Astrocyte of the cerebellum (primary cell): Measurements from ENCODE around the gene PNLIPRP3.
A peak's percentile ranks its signal among the peaks of the same experiment; 100 is the strongest.

ENCODE experiments used
- DNase-seq: peaks from one replicate; pipeline ENCODE4 v3.0.0-alpha.2; 2011; ENCODE audit warnings: low read depth
- H3K4me3 ChIP-seq: 2 replicates; pipeline ENCODE4 v1.5.1; 2011; ENCODE audit warnings: mild to moderate bottlenecking, low read depth, low read length, moderate library complexity
- in situ Hi-C: cut with HindIII; loops from 2 replicates; pipeline ENCODE4 v1.10.0; 2017; ENCODE audit warnings: low sequenced_read_pairs
- TF ChIP-seq, protein P1 (sequence below): IDR thresholded peaks from 2 replicates; pipeline ENCODE4 v1.5.1; 2012; ENCODE audit warnings: low read length, low read depth, moderate library complexity, mild to moderate bottlenecking; ENCODE audit errors: missing control alignments

The PNLIPRP3 gene

DNA sequence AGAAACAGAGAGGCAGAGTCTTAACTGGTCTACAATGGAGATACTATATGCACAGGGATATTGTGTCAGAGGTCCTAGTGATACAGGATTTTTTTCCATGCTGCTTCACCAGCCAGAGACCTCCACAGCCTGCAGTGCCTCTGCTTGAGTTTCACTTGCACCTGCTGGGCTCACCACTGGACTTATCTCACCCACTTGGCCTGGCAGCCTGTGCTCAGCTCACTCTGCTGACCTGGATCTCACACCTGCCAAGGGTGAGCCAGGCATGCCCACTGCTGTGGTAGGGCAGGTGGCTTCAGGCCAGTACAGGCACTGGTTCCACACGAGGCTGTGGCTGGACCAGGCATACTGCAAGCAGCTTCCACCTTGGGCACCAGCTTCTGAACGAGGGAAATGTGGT, 36.6 kb downstream of the PNLIPRP3 start:
- no peak overlapping the region for H3K4me3 ChIP-seq
- no peak for DNase-seq
- in situ Hi-C loops: no loop called here
- TF ChIP-seq, protein P1, sequence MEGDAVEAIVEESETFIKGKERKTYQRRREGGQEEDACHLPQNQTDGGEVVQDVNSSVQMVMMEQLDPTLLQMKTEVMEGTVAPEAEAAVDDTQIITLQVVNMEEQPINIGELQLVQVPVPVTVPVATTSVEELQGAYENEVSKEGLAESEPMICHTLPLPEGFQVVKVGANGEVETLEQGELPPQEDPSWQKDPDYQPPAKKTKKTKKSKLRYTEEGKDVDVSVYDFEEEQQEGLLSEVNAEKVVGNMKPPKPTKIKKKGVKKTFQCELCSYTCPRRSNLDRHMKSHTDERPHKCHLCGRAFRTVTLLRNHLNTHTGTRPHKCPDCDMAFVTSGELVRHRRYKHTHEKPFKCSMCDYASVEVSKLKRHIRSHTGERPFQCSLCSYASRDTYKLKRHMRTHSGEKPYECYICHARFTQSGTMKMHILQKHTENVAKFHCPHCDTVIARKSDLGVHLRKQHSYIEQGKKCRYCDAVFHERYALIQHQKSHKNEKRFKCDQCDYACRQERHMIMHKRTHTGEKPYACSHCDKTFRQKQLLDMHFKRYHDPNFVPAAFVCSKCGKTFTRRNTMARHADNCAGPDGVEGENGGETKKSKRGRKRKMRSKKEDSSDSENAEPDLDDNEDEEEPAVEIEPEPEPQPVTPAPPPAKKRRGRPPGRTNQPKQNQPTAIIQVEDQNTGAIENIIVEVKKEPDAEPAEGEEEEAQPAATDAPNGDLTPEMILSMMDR: no peak

DNA sequence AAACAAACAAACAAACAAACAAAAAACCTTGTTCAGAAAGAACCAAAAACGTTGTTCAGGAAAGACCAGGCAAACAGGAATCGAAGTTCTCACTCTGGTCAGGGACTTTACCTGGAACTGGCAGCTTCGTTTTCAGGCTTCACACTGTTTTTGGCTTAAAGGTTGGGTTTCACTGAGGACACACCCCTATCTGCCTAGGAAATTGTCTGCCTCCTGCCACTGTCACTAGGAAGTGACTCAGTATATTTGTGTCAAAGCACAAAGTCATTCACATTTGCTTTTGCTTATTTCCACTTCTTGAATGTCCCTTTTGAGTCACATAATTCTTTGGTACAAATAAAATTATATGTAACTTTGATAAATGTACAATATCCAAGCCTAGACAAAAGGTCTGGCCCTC, 37.9 kb downstream of the PNLIPRP3 start:
- in situ Hi-C loops: no loop called here
- TF ChIP-seq, protein P1: no peak
- no peak for DNase-seq

DNA sequence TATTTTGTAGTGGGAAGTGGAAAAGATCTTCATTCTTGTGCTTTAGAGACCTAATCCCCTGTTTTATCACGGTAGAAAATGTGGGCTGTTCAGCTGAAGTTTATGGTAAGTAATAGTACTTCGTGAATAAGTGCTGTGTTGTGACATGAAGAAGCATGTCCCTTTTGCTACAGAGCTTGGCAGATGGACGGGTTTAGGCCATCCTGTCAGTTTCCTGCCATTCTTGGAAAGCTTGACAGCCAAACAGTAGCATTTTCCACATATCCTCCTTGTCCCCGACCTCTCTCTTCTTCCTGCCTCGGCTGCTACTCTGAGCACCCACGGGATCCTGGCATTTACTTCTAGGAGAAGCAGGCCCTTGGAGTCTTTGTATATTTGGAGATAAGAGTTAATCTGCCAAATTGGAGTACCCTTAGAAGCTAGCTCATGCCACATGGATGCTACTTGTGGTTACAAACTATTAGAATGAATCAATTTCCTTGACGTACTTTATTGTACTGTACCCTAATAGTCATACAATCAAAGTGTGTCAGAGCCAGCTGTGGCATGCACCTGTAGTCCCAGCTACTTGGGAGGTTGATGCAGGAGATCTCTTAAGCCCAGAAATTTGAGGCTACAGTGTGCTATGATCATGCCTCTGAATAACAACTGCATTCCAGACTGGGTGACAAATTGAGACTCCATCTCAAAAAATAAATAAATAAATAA, 39.2 kb downstream of the PNLIPRP3 start:
- in situ Hi-C loops: no loop called here
- TF ChIP-seq, protein P1: no peak
- H3K4me3 ChIP-seq: no peak overlapping the region
- DNase-seq: no peak

More for the DNA sequence above, 37.9 kb downstream of the PNLIPRP3 start:
- H3K4me3 ChIP-seq: no peak overlapping the region

DNA sequence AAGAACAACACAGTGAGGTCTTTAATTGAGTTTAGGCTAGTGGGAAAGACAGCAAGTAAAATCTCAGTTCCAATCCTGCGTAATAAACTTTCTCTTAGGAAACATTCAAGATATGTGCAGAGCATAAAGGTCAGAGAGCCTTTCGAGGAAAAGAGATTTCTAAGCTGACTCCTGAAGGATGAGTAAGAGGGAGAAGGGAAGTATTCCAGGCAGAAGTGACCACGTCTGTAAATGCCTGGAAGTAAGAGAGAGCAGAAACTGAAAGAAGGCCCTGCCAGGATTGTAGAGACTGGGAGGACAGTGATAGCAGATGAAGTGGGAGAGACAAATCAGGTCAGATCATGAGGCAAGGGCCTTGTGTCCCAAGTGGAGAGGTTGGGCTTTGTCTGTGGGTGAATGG, 41.8 kb downstream of the PNLIPRP3 start:
- DNase-seq: no peak
- TF ChIP-seq, protein P1: no peak
- in situ Hi-C loops: no loop called here
- H3K4me3 ChIP-seq: no peak overlapping the region

DNA sequence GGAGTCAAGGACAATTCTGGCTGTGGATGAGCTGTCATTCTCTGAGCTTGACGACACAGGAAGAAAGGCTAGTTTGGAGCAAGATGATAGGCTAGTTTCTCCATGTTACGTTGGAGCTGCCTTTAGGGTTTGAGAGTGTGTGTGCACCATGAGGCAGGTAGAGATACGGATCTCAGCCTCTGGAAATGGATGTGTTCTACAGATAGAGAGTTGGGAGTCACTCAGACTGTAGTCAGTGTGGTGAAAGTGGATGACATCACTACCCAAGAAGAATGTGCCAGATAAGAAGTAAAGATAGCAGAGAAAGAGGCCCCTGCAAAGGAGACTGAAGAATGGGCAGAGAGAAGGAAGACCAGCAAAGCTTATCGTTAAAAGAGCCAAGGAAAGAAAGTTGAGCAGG, 42.4 kb downstream of the PNLIPRP3 start:
- TF ChIP-seq, protein P1: no peak
- no peak for DNase-seq
- H3K4me3 ChIP-seq: no peak overlapping the region
- in situ Hi-C loops: no loop called here

DNA sequence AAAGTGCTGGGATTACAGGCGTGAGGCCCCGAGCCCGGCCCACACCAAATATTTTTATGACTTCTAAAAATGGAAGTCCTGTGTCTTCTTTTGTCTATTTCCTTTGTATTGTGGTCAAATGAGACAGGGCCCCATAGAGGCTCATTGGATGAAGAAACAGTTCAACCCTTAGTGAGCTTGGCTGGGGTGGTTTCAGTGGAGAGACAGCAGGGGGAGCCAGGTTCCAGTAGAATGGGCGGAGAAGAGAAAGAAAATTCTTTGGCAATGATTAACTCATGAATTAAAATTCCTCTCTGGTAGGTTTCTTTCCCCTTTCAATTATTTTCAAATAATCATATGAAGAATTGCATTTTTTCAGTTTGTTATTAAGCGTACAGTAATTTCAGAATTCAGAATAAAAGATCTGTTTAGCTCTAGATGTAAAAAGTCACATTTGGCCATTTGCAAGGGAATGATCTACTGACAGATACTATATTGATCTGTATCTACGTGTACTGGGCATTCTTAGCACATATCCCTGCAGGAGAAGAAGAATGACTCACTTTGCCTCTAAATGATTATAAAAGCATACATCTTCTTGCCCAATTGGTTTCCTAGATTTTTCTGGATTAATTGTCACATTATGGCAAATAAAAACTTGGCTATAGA, 43.2 kb downstream of the PNLIPRP3 start:
- in situ Hi-C loops: no loop called here

More for the DNA sequence above, 43.2 kb downstream of the PNLIPRP3 start:
- H3K4me3 ChIP-seq: no peak overlapping the region
- TF ChIP-seq, protein P1: peak; percentile 35
- DNase-seq: no peak
